ENCODE results near the gene LMOD3. TPM values are rescaled to one million over a fixed set of nuclear protein-coding genes. Genes with fewer than 3 reads are reported as not detected.
A peak's percentile ranks its signal among the peaks of the same experiment; 100 is the strongest.

The LMOD3 gene
- polyA plus RNA-seq, 1 donor (not counting 4 experiments of a cell fraction or from before 2014, with no cell fraction given), result not detected

GRCh38 chr3:69092030-69092516, 30.3 kb downstream of the LMOD3 start:
- Histone ChIP-seq H3K9me3 (ENCODE audit: control insufficient read depth, low read depth, low read length) (no peaks in the 10 kb centered on the region), H2AFZ (ENCODE audit: control insufficient read depth, low read length) (no peak overlapping the region), H3K4me3 (ENCODE audit: control insufficient read depth in 2 of 3, extremely low read depth in 1 of 3, insufficient read depth in 2 of 3, low read depth in 1 of 3, low read length in 3 of 3) (no peak overlapping the region), H3K79me2 (ENCODE audit: control insufficient read depth, insufficient read depth, low read length) (peaks cover 60% of the 10 kb centered on the region), H3K4me2 (ENCODE audit: control insufficient read depth, extremely low read depth, insufficient read depth, low read depth, low read length) (peak overlapping the region; percentile 25), H3K27ac (ENCODE audit: control insufficient read depth, insufficient read depth, low read length) (peak overlapping the region; percentile 19), H3K27me3 (ENCODE audit: control insufficient read depth, extremely low read depth, insufficient read depth, low read length) (no peaks in the 10 kb centered on the region), H4K20me1 (ENCODE audit: control insufficient read depth, extremely low read depth, insufficient read depth, low read length) (no peaks in the 10 kb centered on the region), H3K4me1 (ENCODE audit: control insufficient read depth, extremely low read depth, insufficient read depth, low read length) (peaks cover 51% of the 10 kb centered on the region), H3K9ac (ENCODE audit: control insufficient read depth, extremely low read depth, insufficient read depth, low read length) (no peak overlapping the region), H3K36me3 (ENCODE audit: control insufficient read depth in 2 of 2, extremely low read depth in 1 of 2, insufficient read depth in 2 of 2, low read length in 2 of 2) (peaks cover 8 to 9% of the 10 kb centered on the region in 2 experiments), H3K9me1 (ENCODE audit: control insufficient read depth, extremely low read depth, insufficient read depth, low read length) (no peaks in the 10 kb centered on the region)
- TF ChIP-seq EZH2 (IDR thresholded peaks at IDR 0.05; ENCODE audit: low read length) (no peak), CTCF (optimal IDR thresholded peaks at IDR 0.05 in 1 of 3, IDR thresholded peaks at IDR 0.05 in 1 of 3, conservative IDR thresholded peaks at IDR 0.05 in 1 of 3; ENCODE audit: extremely low read depth in 1 of 3, insufficient read depth in 2 of 3, low read length in 3 of 3) (no peak)
- no peak for DNase-seq (ENCODE audit: low read depth, low spot score)
- dilution Hi-C loops (cut with MboI; ENCODE audit: extremely low pct_ligation_motif_present, low sequenced_read_pairs), result no loop called here
- peak; percentile 67 for FAIRE-seq

- Histone ChIP-seq H3K79me2 (ENCODE audit: control insufficient read depth, insufficient read depth, low read length) (peaks cover 61% of the 10 kb centered on the region), H3K4me3 (ENCODE audit: control insufficient read depth in 2 of 3, extremely low read depth in 1 of 3, insufficient read depth in 2 of 3, low read depth in 1 of 3, low read length in 3 of 3) (no peak overlapping the region), H3K9ac (ENCODE audit: control insufficient read depth, extremely low read depth, insufficient read depth, low read length) (no peak overlapping the region), H3K27ac (ENCODE audit: control insufficient read depth, insufficient read depth, low read length) (no peak overlapping the region), H3K4me1 (ENCODE audit: control insufficient read depth, extremely low read depth, insufficient read depth, low read length) (peaks cover 56% of the 10 kb centered on the region), H3K9me1 (ENCODE audit: control insufficient read depth, extremely low read depth, insufficient read depth, low read length) (no peaks in the 10 kb centered on the region), H4K20me1 (ENCODE audit: control insufficient read depth, extremely low read depth, insufficient read depth, low read length) (no peaks in the 10 kb centered on the region), H3K27me3 (ENCODE audit: control insufficient read depth, extremely low read depth, insufficient read depth, low read length) (no peaks in the 10 kb centered on the region), H3K9me3 (ENCODE audit: control insufficient read depth, low read depth, low read length) (no peaks in the 10 kb centered on the region), H3K36me3 (ENCODE audit: control insufficient read depth in 2 of 2, extremely low read depth in 1 of 2, insufficient read depth in 2 of 2, low read length in 2 of 2) (peaks cover 8 to 9% of the 10 kb centered on the region in 2 experiments), H3K4me2 (ENCODE audit: control insufficient read depth, extremely low read depth, insufficient read depth, low read depth, low read length) (peak overlapping the region; percentile 25), H2AFZ (ENCODE audit: control insufficient read depth, low read length) (no peak overlapping the region)
- no peak for DNase-seq (ENCODE audit: low read depth, low spot score)
- dilution Hi-C loops (cut with MboI; ENCODE audit: extremely low pct_ligation_motif_present, low sequenced_read_pairs), result no loop called here
- no peak for TF ChIP-seq EZH2 (IDR thresholded peaks at IDR 0.05; ENCODE audit: low read length)
- TF ChIP-seq CTCF (optimal IDR thresholded peaks at IDR 0.05 in 1 of 3, IDR thresholded peaks at IDR 0.05 in 1 of 3, conservative IDR thresholded peaks at IDR 0.05 in 1 of 3; ENCODE audit: extremely low read depth in 1 of 3, insufficient read depth in 2 of 3, low read length in 3 of 3), result no peak
- no peak for FAIRE-seq
These were observed 30.9 kb downstream of the LMOD3 start for GRCh38 chr3:69091389-69092029.
